Endothelial cell of umbilical vein (primary cell): ENCODE results near the gene LDLRAD3.

Experiments used
- CTCF ChIP-seq, 2 donors: IDR thresholded peaks; 1 replicate in 1 of 2; 2 replicates in 1 of 2; pipeline ENCODE4 v1.5.1; 2011; ENCODE audit warnings: low read length in 2 of 2, mild to moderate bottlenecking in 2 of 2, moderate library complexity in 2 of 2, control low read depth in 1 of 2, inconsistent platforms in 1 of 2, low read depth in 1 of 2; ENCODE audit not compliant: insufficient read depth in 1 of 2; ENCODE audit errors: extremely low read depth in 1 of 2
- EZH2 ChIP-seq: IDR thresholded peaks from 2 replicates; pipeline ENCODE4 v1.6.1; 2012; ENCODE audit warnings: borderline replicate concordance, low read depth, mild to moderate bottlenecking, moderate library complexity, low read length, inconsistent platforms; ENCODE audit not compliant: severe bottlenecking
- FOS ChIP-seq: IDR thresholded peaks from 2 replicates; pipeline ENCODE4 v1.6.1; 2011; ENCODE audit warnings: mild to moderate bottlenecking, low read length, moderate library complexity, borderline replicate concordance; ENCODE audit not compliant: insufficient read depth
- JUN ChIP-seq: IDR thresholded peaks from 2 replicates; pipeline ENCODE4 v1.6.1; 2011; ENCODE audit warnings: borderline replicate concordance, low read depth; ENCODE audit not compliant: insufficient read length, insufficient read depth
- MYC ChIP-seq: IDR thresholded peaks from one replicate; pipeline ENCODE4 v1.6.1; 2011; ENCODE audit warnings: mild to moderate bottlenecking, low read depth, low read length
- POLR2A ChIP-seq: IDR thresholded peaks from 2 replicates; pipeline ENCODE4 v1.6.1; 2012; ENCODE audit warnings: low read depth, mild to moderate bottlenecking, control low read depth, low read length
- POLR2AphosphoS5 ChIP-seq: IDR thresholded peaks from 2 replicates; pipeline ENCODE4 v1.6.1; 2012; ENCODE audit warnings: low read depth, mild to moderate bottlenecking, control low read depth, low read length, moderate library complexity; ENCODE audit not compliant: insufficient read depth
- TF ChIP-seq, protein P1 (sequence below): IDR thresholded peaks from 2 replicates; pipeline ENCODE4 v1.6.1; 2011; ENCODE audit not compliant: insufficient read depth, insufficient read length

GRCh38 chr11:36035454-36035853 lies 91.6 kb downstream of the LDLRAD3 start:
- TF ChIP-seq MYC (no peak), JUN (no peak), CTCF (IDR thresholded peaks at IDR 0.05; ENCODE audit: extremely low read depth in 1 of 2, insufficient read depth in 1 of 2, low read depth in 1 of 2, low read length in 2 of 2) (no peak), POLR2A (no peak), EZH2 (no peak), POLR2AphosphoS5 (no peak), FOS (no peak)
- TF ChIP-seq, protein P1, sequence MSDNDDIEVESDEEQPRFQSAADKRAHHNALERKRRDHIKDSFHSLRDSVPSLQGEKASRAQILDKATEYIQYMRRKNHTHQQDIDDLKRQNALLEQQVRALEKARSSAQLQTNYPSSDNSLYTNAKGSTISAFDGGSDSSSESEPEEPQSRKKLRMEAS, result no peak
